Heart right ventricle (tissue), 16 donors: Measurements from ENCODE around the gene SCAMP2. TPM values are rescaled to one million over a fixed set of nuclear protein-coding genes. Genes with fewer than 3 reads are reported as not detected.

Source experiments
- ATAC-seq, 8 donors: fragments of 200-7000 bp; cut with Tn5 transposase; one replicate each; pipeline ENCODE4 v1.9.1; 2020; ENCODE audit warnings: mild to moderate bottlenecking in 8 of 8, moderate library complexity in 8 of 8, moderate number of reproducible peaks in 1 of 8
- DNase-seq, 2 donors: peaks; one replicate each; pipeline ENCODE4 v3.0.0-alpha.2; 2020
- H3K27ac ChIP-seq, 10 donors: fragments of 200-600 bp; sonication (generic) in 2 of 10; one replicate each; pipeline versions ENCODE4 v1.5.0 to v1.8.0; 2020 to 2022; ENCODE audit warnings: mild to moderate bottlenecking in 3 of 10
- H3K27me3 ChIP-seq, 7 donors: fragments of 200-600 bp; one replicate each; pipeline ENCODE4 v1.8.0; 2021 to 2022; ENCODE audit warnings: mild to moderate bottlenecking in 2 of 7
- H3K36me3 ChIP-seq, 9 donors: fragments of 200-600 bp; sonication (generic) in 1 of 9; one replicate each; pipeline versions ENCODE4 v1.5.0 to v1.8.0; 2020 to 2022; ENCODE audit warnings: mild to moderate bottlenecking in 2 of 9
- H3K4me1 ChIP-seq, 9 donors: fragments of 200-600 bp; sonication (generic) in 1 of 9; one replicate each; pipeline versions ENCODE4 v1.5.0 to v1.8.0; 2020 to 2022; ENCODE audit warnings: mild to moderate bottlenecking in 4 of 9
- H3K4me3 ChIP-seq, 10 donors: fragments of 200-600 bp; sonication (generic) in 2 of 10; one replicate each; pipeline versions ENCODE4 v1.5.0 to v1.8.0; 2020 to 2022; ENCODE audit warnings: mild to moderate bottlenecking in 7 of 10, moderate library complexity in 2 of 10
- H3K9me3 ChIP-seq, 11 donors: fragments of 200-600 bp in 10 of 11; sonication (generic) in 2 of 11; one replicate each; pipeline versions ENCODE4 v1.5.0 to v1.8.0; 2013 to 2022; ENCODE audit warnings: mild to moderate bottlenecking in 2 of 11, control low read depth in 1 of 11, moderate library complexity in 1 of 11
- CTCF ChIP-seq, 9 donors: fragments of 200-600 bp; sonication (generic) in 2 of 9; IDR thresholded peaks; one replicate each; pipeline versions ENCODE4 v1.5.0 to v1.8.0; 2021 to 2022; ENCODE audit warnings: antibody characterized with exemption in 9 of 9, mild to moderate bottlenecking in 5 of 9, moderate library complexity in 1 of 9
- WGBS, 2 donors: extraction: QIAGEN DNeasy Blood & Tissue Kit; methylation state at CpG; one replicate each; pipeline ENCODE4 v1.1.7; 2013; ENCODE audit warnings: inconsistent platforms in 1 of 2; 5-methylcytosine and 5-hydroxymethylcytosine counted together
- intact Hi-C, 10 donors: fragments of 100-400 bp; cut with DNase I; formaldehyde crosslinking; loops; one replicate each; pipeline versions ENCODE4 v1.11.1 to v1.14.2; 2022
- polyA plus RNA-seq, 2 donors: library from polyadenylated mRNA; stranded (reverse); fragments of 200-250 nt; gene quantifications; one replicate each; pipeline ENCODE4 v1.2.3, GENCODE V29; 2013
- total RNA-seq, 10 donors: library from RNA; stranded (reverse); fragmentation: NEBNext Ultra II Directional in 3 of 10; extraction: Animal tissue kit (Norgen Biotek cat#: 25700) in 3 of 10; gene quantifications; one replicate each; pipeline versions ENCODE4 v1.2.1 to v1.2.4, GENCODE V29; 2021 to 2023
- donor health status: Arrhythmogenic right ventricular cardiomyopathy.
- donor health status: ischemic (EF 13 %, LVEDD 7.1; RV severe dilation, severe dysfunction).
- donor health status: healthy with polysubstance abuse.
- donor health status: DM: no; HTN: yes; CAD: no.
- donor health status: DM: no; HTN: no; CAD: no.
- donor health status: ischemic (EF 25% LVEDD 6.9; RV normal size, moderate dysfunction).
- donor health status: ischemic (EF 25% LVEDD 5.7; RV mildly dilated, moderate dysfunction).
- donor health status: healthy.
- donor health status: DM: yes; HTN: yes; CAD: no.
- donor health status: Ischemic cardiomyopathy.
- donor health status: ischemic (EF 35%, LVEDD 5.7; RV mildly dilated, moderate dysfunction).
- donor health status: nonischemic (EF 11% LVEDD 7.7; RV severe dilation, severe dysfunction).
- donor health status: DM: yes; HTN: yes; CAD: no.
- donor health status: PGD.
- donor health status: ischemic (EF 29% LVEDD 5.4; RV normal size, mild dysfunction).
- donor health status: nonischemic (EF 23%, LVEDD 6.1; RV moderate dilation, normal function).

The SCAMP2 gene
- total and polyA plus RNA-seq, 12 donors, result 28.0 to 76.7 (median 39.1) TPM

GRCh38 chr15:74885461-74885860 is 12.3 kb upstream of the SCAMP2 start:
- 91% methylated on average over 5 of the region's 5 CpGs for WGBS, 2 donors
- no peak overlapping the region for H3K27ac ChIP-seq
- no peaks in the 10 kb centered on the region for H3K36me3 ChIP-seq
- intact Hi-C loops, result no loop called here
- no peaks in the 10 kb centered on the region for H3K9me3 ChIP-seq
- no peaks in the 10 kb centered on the region for H3K27me3 ChIP-seq
- no peak for TF ChIP-seq CTCF (IDR thresholded peaks at IDR 0.05)
- no peak for ATAC-seq
- peaks cover 0 to 36% (median 13%) of the 10 kb centered on the region in 9 donors for H3K4me1 ChIP-seq
- DNase-seq, result no peak
- no peak overlapping the region for H3K4me3 ChIP-seq

- no peak for DNase-seq
- no peak for ATAC-seq
- WGBS, 2 donors, result 81 to 83% methylated on average over 4 of the region's 4 CpGs
These were observed 11.5 kb upstream of the SCAMP2 start for GRCh38 chr15:74884428-74885223.

GRCh38 chr15:74882528-74882927 is 9.4 kb upstream of the SCAMP2 start:
- no peaks in the 10 kb centered on the region for H3K9me3 ChIP-seq
- H3K4me3 ChIP-seq, result no peak overlapping the region
- peaks cover 0 to 20% (median 0%) of the 10 kb centered on the region in 9 donors for H3K4me1 ChIP-seq
- no peaks in the 10 kb centered on the region for H3K36me3 ChIP-seq
- ATAC-seq, result no peak
- H3K27me3 ChIP-seq, result no peaks in the 10 kb centered on the region
- no peak for TF ChIP-seq CTCF (IDR thresholded peaks at IDR 0.05)
- intact Hi-C loops, result no loop called here
- DNase-seq, result no peak
- no peak overlapping the region for H3K27ac ChIP-seq
- 96% methylated on average over 6 of the region's 6 CpGs for WGBS, 2 donors

More at GRCh38 chr15:74884428-74885223, 11.5 kb upstream of the SCAMP2 start:
- H3K27ac ChIP-seq, result no peak overlapping the region
- H3K4me3 ChIP-seq, result no peak overlapping the region
- intact Hi-C loops, result no loop called here
- peaks cover 0 to 31% (median 10%) of the 10 kb centered on the region in 9 donors for H3K4me1 ChIP-seq
- no peaks in the 10 kb centered on the region for H3K9me3 ChIP-seq
- TF ChIP-seq CTCF (IDR thresholded peaks at IDR 0.05), result no peak
- H3K27me3 ChIP-seq, result no peaks in the 10 kb centered on the region
- H3K36me3 ChIP-seq, result no peaks in the 10 kb centered on the region

- no peak for TF ChIP-seq CTCF (IDR thresholded peaks at IDR 0.05)
- no peaks in the 10 kb centered on the region for H3K27me3 ChIP-seq
- 81 to 89% methylated on average over 4 of the region's 4 CpGs for WGBS, 2 donors
- no peak for DNase-seq
- no peaks in the 10 kb centered on the region for H3K36me3 ChIP-seq
- H3K4me1 ChIP-seq, result peaks cover 0 to 8% (median 5%) of the 10 kb centered on the region in 9 donors
- no peaks in the 10 kb centered on the region for H3K9me3 ChIP-seq
- intact Hi-C loops, result no loop called here
- H3K27ac ChIP-seq, result no peak overlapping the region
- H3K4me3 ChIP-seq, result no peak overlapping the region
- ATAC-seq, result no peak
These were observed 5.1 kb upstream of the SCAMP2 start for GRCh38 chr15:74878273-74878672.
